ENCODE results near the gene KPNA4. TPM values are rescaled to one million over a fixed set of nuclear protein-coding genes. Genes with fewer than 3 reads are reported as not detected.

KPNA4 gene
- total RNA-seq, 1 donor from 2014 or later, result 61.6 TPM

- intact Hi-C loops (cut with DNase I), result no loop called here
These were observed 11.5 kb downstream of the KPNA4 start for GRCh38 chr3:160553827-160554226.

DNA sequence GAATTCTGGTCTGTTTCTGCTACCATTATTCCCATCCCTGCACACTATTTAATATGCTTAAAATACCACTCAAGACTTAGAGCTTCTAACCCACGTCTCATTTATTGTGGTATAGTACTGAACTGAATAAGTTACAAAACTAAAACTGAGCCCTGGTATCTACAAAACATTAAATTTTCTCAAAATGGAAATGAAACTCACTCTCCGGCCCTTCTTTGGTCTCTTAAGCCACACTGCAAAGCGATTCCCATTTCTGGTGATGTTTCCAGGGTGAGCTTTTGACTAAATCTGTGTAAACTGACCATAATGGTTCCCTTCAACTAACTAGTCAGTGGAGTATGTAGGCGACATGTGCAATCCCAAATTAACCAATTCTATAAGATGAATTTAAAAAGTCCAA, 18.6 kb downstream of the KPNA4 start:
- TF ChIP-seq, protein P1, sequence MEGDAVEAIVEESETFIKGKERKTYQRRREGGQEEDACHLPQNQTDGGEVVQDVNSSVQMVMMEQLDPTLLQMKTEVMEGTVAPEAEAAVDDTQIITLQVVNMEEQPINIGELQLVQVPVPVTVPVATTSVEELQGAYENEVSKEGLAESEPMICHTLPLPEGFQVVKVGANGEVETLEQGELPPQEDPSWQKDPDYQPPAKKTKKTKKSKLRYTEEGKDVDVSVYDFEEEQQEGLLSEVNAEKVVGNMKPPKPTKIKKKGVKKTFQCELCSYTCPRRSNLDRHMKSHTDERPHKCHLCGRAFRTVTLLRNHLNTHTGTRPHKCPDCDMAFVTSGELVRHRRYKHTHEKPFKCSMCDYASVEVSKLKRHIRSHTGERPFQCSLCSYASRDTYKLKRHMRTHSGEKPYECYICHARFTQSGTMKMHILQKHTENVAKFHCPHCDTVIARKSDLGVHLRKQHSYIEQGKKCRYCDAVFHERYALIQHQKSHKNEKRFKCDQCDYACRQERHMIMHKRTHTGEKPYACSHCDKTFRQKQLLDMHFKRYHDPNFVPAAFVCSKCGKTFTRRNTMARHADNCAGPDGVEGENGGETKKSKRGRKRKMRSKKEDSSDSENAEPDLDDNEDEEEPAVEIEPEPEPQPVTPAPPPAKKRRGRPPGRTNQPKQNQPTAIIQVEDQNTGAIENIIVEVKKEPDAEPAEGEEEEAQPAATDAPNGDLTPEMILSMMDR (IDR thresholded peaks at IDR 0.05), result no peak
- no peak overlapping the region for H3K4me3 ChIP-seq
- no peaks in the 10 kb centered on the region for H3K9me3 ChIP-seq
- no peaks in the 10 kb centered on the region for H3K27me3 ChIP-seq (ENCODE audit: low read depth)
- DNase-seq (no peak), ATAC-seq (no peak)
- intact Hi-C loops (cut with DNase I), result no loop called here
- peaks cover 4% of the 10 kb centered on the region for H3K4me1 ChIP-seq
- H3K27ac ChIP-seq, result no peak overlapping the region
- no peaks in the 10 kb centered on the region for H3K36me3 ChIP-seq

More at GRCh38 chr3:160553827-160554226, 11.5 kb downstream of the KPNA4 start:
- no peaks in the 10 kb centered on the region for H3K36me3 ChIP-seq
- TF ChIP-seq, protein P1 (IDR thresholded peaks at IDR 0.05), result no peak
- H3K4me3 ChIP-seq, result no peak overlapping the region
- DNase-seq (no peak), ATAC-seq (no peak)
- no peaks in the 10 kb centered on the region for H3K27me3 ChIP-seq (ENCODE audit: low read depth)
- peaks cover 22% of the 10 kb centered on the region for H3K4me1 ChIP-seq
- no peak overlapping the region for H3K27ac ChIP-seq
- no peaks in the 10 kb centered on the region for H3K9me3 ChIP-seq

DNA sequence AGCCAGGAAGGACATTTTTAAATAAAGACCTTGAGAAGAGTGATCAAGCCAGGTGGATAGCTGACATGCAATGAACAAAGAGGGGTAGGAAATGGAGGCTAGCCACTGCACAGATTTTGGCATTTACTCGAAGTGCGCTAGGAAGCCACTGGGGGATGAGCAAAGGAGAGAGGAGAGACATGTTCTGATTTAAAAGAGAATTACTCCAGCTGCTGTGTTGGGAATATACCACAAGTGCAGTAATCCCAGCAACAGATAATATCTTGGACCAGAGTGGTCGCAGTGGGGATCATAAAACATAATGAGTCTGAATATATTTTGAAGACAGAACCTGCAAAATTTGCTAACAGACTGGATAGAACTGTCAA, 19.9 kb downstream of the KPNA4 start:
- H3K27ac ChIP-seq, result no peak overlapping the region
- intact Hi-C loops (cut with DNase I), result no loop called here
- no peaks in the 10 kb centered on the region for H3K27me3 ChIP-seq (ENCODE audit: low read depth)
- peaks cover 5% of the 10 kb centered on the region for H3K4me1 ChIP-seq
- no peak for DNase-seq
- H3K36me3 ChIP-seq, result no peaks in the 10 kb centered on the region
- H3K9me3 ChIP-seq, result no peaks in the 10 kb centered on the region
- TF ChIP-seq, protein P1 (IDR thresholded peaks at IDR 0.05), result no peak
- ATAC-seq, result no peak
- no peak overlapping the region for H3K4me3 ChIP-seq

GRCh38 chr3:160544844-160545503, 20.4 kb downstream of the KPNA4 start:
- DNase-seq (no peak), ATAC-seq (no peak)
- Histone ChIP-seq H3K36me3 (no peaks in the 10 kb centered on the region), H3K9me3 (no peaks in the 10 kb centered on the region), H3K4me3 (no peak overlapping the region), H3K27me3 (ENCODE audit: low read depth) (no peaks in the 10 kb centered on the region), H3K4me1 (peaks cover 5% of the 10 kb centered on the region), H3K27ac (no peak overlapping the region)
- TF ChIP-seq, protein P1 (IDR thresholded peaks at IDR 0.05), result no peak
- intact Hi-C loops (cut with DNase I), result no loop called here

GRCh38 chr3:160540551-160540950, 24.8 kb downstream of the KPNA4 start:
- peaks cover 5% of the 10 kb centered on the region for H3K4me1 ChIP-seq
- DNase-seq (no peak), ATAC-seq (no peak)
- H3K27ac ChIP-seq, result no peak overlapping the region
- intact Hi-C loops (cut with DNase I), result no loop called here
- H3K4me3 ChIP-seq, result no peak overlapping the region
- H3K9me3 ChIP-seq, result no peaks in the 10 kb centered on the region
- TF ChIP-seq, protein P1 (IDR thresholded peaks at IDR 0.05), result no peak
- H3K36me3 ChIP-seq, result peaks cover under 1% of the 10 kb centered on the region
- H3K27me3 ChIP-seq (ENCODE audit: low read depth), result no peaks in the 10 kb centered on the region

Measured in lower lobe of right lung (tissue), 2 donors.